Measurements from ENCODE around the gene OR4K2.

- TF ChIP-seq CTCF (IDR thresholded peaks at IDR 0.05) = no peak
- TF ChIP-seq POLR2A (IDR thresholded peaks at IDR 0.05) = no peak
Measured at GRCh38 chr14:19902409-19902808, 27.5 kb downstream of the OR4K2 start.

Data from thyroid gland (tissue), 4 donors.